ENCODE data around the gene UTY. TPM values are rescaled to one million over a fixed set of nuclear protein-coding genes. Genes with fewer than 3 reads are reported as not detected.

The UTY gene
- total and polyA plus RNA-seq, 4 donors, result 2.2 to 24.3 TPM; not detected in 2

DNA sequence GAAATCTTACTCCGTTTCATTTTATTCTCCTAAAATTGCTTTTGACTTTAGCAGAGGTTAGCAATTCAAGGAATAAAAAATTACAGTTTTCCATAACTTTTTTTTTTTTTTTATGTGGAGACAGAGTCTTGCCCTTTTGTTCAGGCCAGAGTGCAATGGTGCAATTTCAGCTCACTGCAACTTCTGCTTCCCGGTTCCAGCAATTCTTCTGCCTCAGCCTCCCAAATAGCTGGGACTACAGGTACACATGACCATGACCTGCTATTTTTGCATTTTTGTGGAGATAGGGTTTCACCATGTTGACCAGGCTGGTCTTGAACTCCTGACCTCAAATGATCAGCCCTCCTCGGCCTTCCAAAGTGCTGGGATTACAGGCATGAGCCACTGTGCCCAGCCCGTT is 179.0 kb downstream of the UTY start:
- no peaks in the 10 kb centered on the region for H3K9me3 ChIP-seq (ENCODE audit: control insufficient read depth in 4 of 4, low read length in 3 of 4)
- TF ChIP-seq, protein P1, sequence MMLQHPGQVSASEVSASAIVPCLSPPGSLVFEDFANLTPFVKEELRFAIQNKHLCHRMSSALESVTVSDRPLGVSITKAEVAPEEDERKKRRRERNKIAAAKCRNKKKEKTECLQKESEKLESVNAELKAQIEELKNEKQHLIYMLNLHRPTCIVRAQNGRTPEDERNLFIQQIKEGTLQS (IDR thresholded peaks at IDR 0.05), result no peak
- TF ChIP-seq HNF4A (conservative IDR thresholded peaks at IDR 0.05) (peak in 1 of 2 donors; percentile 60), RXRA (IDR thresholded peaks at IDR 0.05) (peak in 1 of 2 donors; percentile 36), FOXA1 (IDR thresholded peaks at IDR 0.05) (no peak)
- no peak overlapping the region for H3K9ac ChIP-seq (ENCODE audit: low read depth in 1 of 2, low read length in 2 of 2)
- H3K27ac ChIP-seq (ENCODE audit: low read depth in 1 of 2, low read length in 2 of 2), result no peak overlapping the region
- H3K36me3 ChIP-seq (ENCODE audit: control insufficient read depth in 4 of 4, insufficient read depth in 3 of 4, low read depth in 1 of 4, low read length in 3 of 4), result peaks cover 0 to 5% (median under 1%) of the 10 kb centered on the region in 4 donors
- no peaks in the 10 kb centered on the region for H3K27me3 ChIP-seq (ENCODE audit: control insufficient read depth in 4 of 4, insufficient read depth in 4 of 4, low read length in 3 of 4)
- DNase-seq (ENCODE audit: low spot score), result no peak
- no peak overlapping the region for H3K4me3 ChIP-seq (ENCODE audit: low read depth in 1 of 3, low read length in 3 of 3)
- no peaks in the 10 kb centered on the region for H3K4me1 ChIP-seq (ENCODE audit: control insufficient read depth in 4 of 4, insufficient read depth in 4 of 4, low read length in 3 of 4)
- WGBS, result 56% methylated on average over 4 of the region's 4 CpGs

DNA sequence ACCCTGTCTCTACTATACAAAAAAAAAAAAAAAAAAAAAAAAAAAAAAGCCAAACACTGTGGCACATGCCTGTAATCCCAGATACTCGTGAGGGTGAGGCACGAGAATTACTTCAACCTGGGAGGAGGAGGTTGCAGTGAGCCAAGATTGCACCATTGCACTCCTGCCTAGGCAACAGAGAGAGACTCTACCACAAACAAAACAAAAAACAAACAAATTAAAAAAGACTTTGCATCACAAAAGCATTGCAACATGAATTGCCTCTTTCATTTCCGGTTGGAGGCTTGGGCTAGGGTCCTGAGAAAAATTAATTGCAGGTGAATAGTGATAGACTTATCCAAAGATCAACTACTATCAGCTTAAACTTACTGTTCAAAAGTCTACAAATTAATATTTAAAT is 180.4 kb downstream of the UTY start:
- H3K36me3 ChIP-seq (ENCODE audit: control insufficient read depth in 4 of 4, insufficient read depth in 3 of 4, low read depth in 1 of 4, low read length in 3 of 4), result peaks cover 0 to 11% (median under 1%) of the 10 kb centered on the region in 4 donors
- H3K27me3 ChIP-seq (ENCODE audit: control insufficient read depth in 4 of 4, insufficient read depth in 4 of 4, low read length in 3 of 4), result no peaks in the 10 kb centered on the region
- no peaks in the 10 kb centered on the region for H3K4me1 ChIP-seq (ENCODE audit: control insufficient read depth in 4 of 4, insufficient read depth in 4 of 4, low read length in 3 of 4)
- no peak overlapping the region for H3K27ac ChIP-seq (ENCODE audit: low read depth in 1 of 2, low read length in 2 of 2)
- TF ChIP-seq RAD21 (IDR thresholded peaks at IDR 0.05) (no peak), RXRA (IDR thresholded peaks at IDR 0.05) (no peak), HNF4A (conservative IDR thresholded peaks at IDR 0.05) (peak in 1 of 2 donors; percentile 14)
- TF ChIP-seq, protein P2, sequence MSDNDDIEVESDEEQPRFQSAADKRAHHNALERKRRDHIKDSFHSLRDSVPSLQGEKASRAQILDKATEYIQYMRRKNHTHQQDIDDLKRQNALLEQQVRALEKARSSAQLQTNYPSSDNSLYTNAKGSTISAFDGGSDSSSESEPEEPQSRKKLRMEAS (IDR thresholded peaks at IDR 0.05), result no peak
- no peak overlapping the region for H3K9ac ChIP-seq (ENCODE audit: low read depth in 1 of 2, low read length in 2 of 2)
- no peak for DNase-seq (ENCODE audit: low spot score)
- H3K9me3 ChIP-seq (ENCODE audit: control insufficient read depth in 4 of 4, low read length in 3 of 4), result no peaks in the 10 kb centered on the region
- WGBS, result 59% methylated on average over 3 of the region's 3 CpGs
- H3K4me3 ChIP-seq (ENCODE audit: low read depth in 1 of 3, low read length in 3 of 3), result no peak overlapping the region

DNA sequence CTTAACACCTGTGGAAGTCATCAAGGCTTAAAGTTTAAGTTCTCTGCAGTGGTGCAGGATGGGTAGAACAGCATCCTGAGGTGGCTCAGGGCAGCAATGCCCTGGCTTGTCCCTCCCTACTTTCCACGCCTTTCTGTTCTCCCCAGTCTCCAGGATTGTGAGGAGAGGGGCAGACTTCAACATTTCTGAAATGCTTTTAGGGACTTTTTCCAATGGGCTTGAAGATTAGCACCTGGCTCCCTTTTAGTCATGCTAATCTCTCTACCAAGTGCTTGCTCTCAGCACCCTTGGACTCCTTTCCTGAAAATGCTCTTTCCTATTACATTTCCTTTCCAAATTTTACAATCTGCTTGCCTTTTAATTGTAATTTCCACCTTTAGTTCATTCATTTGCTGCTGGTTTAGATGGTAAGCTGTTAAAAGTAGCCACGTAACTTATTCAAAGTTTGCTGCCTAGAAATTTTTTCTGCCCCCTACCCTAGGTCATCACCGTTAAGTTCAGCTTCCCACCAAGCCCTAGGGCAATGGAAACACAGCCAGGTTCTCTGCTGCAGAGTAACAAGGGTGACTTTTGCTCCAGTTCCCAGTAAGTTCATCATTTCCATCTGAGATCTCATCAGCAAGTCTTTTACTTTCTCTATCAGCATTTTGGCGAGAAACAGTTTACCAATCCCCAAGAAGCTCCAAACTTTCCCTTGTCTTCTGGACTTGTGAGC is 183.5 kb downstream of the UTY start:
- WGBS, result 98% methylated on average over 4 of the region's 4 CpGs
- H3K9me3 ChIP-seq (ENCODE audit: control insufficient read depth in 4 of 4, low read length in 3 of 4), result no peaks in the 10 kb centered on the region
- peaks cover 0 to 11% (median under 1%) of the 10 kb centered on the region in 4 donors for H3K36me3 ChIP-seq (ENCODE audit: control insufficient read depth in 4 of 4, insufficient read depth in 3 of 4, low read depth in 1 of 4, low read length in 3 of 4)
- no peak overlapping the region for H3K9ac ChIP-seq (ENCODE audit: low read depth in 1 of 2, low read length in 2 of 2)
- no peak for DNase-seq (ENCODE audit: low spot score)
- H3K4me3 ChIP-seq (ENCODE audit: low read depth in 1 of 3, low read length in 3 of 3), result no peak overlapping the region
- TF ChIP-seq TAF1 (conservative IDR thresholded peaks at IDR 0.05), result no peak
- no peak for TF ChIP-seq SP1 (IDR thresholded peaks at IDR 0.05)
- no peak for TF ChIP-seq FOXA2 (IDR thresholded peaks at IDR 0.05)
- H3K27ac ChIP-seq (ENCODE audit: low read depth in 1 of 2, low read length in 2 of 2), result no peak overlapping the region
- no peaks in the 10 kb centered on the region for H3K4me1 ChIP-seq (ENCODE audit: control insufficient read depth in 4 of 4, insufficient read depth in 4 of 4, low read length in 3 of 4)
- no peaks in the 10 kb centered on the region for H3K27me3 ChIP-seq (ENCODE audit: control insufficient read depth in 4 of 4, insufficient read depth in 4 of 4, low read length in 3 of 4)

DNA sequence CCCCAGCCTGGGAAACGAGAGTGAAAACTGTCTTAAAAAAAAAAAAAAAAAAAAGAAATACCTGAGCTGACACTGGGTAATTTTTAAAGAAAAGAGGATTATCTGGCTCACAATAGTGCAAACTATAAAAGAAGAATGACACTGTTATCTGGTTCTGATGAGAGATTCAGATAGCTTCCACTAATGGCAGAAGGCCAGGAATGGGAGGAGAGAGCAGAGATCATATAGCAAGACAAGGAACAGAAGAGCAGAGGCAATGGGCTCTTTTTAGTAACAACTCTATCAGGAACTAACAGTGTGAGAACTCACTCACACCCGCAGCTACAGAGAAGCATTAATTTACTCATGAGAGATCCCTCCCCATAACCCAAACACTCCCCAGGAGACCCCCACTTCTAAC is 184.8 kb downstream of the UTY start:
- Histone ChIP-seq H3K27me3 (ENCODE audit: control insufficient read depth in 4 of 4, insufficient read depth in 4 of 4, low read length in 3 of 4) (no peaks in the 10 kb centered on the region), H3K9ac (ENCODE audit: low read depth in 1 of 2, low read length in 2 of 2) (no peak overlapping the region), H3K4me3 (ENCODE audit: low read depth in 1 of 3, low read length in 3 of 3) (no peak overlapping the region), H3K36me3 (ENCODE audit: control insufficient read depth in 4 of 4, insufficient read depth in 3 of 4, low read depth in 1 of 4, low read length in 3 of 4) (peaks cover 0 to 11% (median under 1%) of the 10 kb centered on the region in 4 donors), H3K4me1 (ENCODE audit: control insufficient read depth in 4 of 4, insufficient read depth in 4 of 4, low read length in 3 of 4) (no peaks in the 10 kb centered on the region), H3K9me3 (ENCODE audit: control insufficient read depth in 4 of 4, low read length in 3 of 4) (no peaks in the 10 kb centered on the region), H3K27ac (ENCODE audit: low read depth in 1 of 2, low read length in 2 of 2) (no peak overlapping the region)
- no peak for DNase-seq (ENCODE audit: low spot score)
- TF ChIP-seq NR2F2 (IDR thresholded peaks at IDR 0.05), result no peak
- no peak for TF ChIP-seq EGR1 (IDR thresholded peaks at IDR 0.05; ENCODE audit: low read depth in 2 of 2)
- TF ChIP-seq FOXA2 (IDR thresholded peaks at IDR 0.05), result no peak
- no peak for TF ChIP-seq GABPA (IDR thresholded peaks at IDR 0.05 in 1 of 2, conservative IDR thresholded peaks at IDR 0.05 in 1 of 2)
- TF ChIP-seq, protein P2 (IDR thresholded peaks at IDR 0.05), result no peak
- no peak for TF ChIP-seq RAD21 (IDR thresholded peaks at IDR 0.05)
- no peak for TF ChIP-seq JUND (IDR thresholded peaks at IDR 0.05)
- TF ChIP-seq, protein P1 (IDR thresholded peaks at IDR 0.05), result no peak
- TF ChIP-seq YY1 (IDR thresholded peaks at IDR 0.05), result no peak
- WGBS, result 96% methylated on average over 2 of the region's 2 CpGs
